Cerebellar nuclear complex (tissue), 1 donor: ENCODE results near the gene DNAL1.

Experiments
- DNase-seq, 2 experiments: peaks; one replicate each; lab custom pipeline; 2025; lab: John Stamatoyannopoulos, UW

The DNAL1 gene

DNA sequence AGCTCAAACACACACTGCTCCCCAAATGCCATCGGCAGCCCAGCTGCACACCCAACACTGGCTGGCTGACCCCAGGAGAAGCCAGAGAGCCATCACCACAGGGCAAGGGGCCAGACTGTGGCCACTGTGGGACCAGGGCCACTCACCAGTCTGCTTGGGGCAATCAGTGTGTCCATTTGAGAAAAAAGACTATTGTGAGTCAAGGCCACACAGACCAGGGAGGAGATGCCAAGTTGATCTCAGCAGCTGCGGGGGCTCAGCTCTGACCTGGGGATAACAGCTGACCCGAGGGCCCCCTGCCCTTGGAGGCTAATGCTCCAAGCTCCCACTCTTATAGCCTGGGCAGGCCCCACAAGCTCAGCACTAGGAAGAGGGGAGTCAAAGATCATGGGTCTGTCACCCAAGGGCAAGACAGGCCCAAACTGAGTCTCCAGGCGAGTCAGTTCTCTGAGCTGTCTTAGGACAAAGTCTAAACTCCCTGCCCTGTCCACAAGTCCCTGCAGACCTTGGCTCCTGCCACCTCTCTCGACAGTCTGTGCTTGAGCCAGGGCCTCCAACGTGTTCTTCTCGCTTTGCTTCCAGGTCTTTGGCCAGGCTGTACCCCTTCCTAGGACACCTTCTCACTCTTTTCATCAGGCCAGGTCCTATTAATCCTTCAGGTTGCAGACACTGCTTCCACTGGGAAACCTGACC lies 99.5 kb downstream of the DNAL1 start:
- no peak for DNase-seq

DNA sequence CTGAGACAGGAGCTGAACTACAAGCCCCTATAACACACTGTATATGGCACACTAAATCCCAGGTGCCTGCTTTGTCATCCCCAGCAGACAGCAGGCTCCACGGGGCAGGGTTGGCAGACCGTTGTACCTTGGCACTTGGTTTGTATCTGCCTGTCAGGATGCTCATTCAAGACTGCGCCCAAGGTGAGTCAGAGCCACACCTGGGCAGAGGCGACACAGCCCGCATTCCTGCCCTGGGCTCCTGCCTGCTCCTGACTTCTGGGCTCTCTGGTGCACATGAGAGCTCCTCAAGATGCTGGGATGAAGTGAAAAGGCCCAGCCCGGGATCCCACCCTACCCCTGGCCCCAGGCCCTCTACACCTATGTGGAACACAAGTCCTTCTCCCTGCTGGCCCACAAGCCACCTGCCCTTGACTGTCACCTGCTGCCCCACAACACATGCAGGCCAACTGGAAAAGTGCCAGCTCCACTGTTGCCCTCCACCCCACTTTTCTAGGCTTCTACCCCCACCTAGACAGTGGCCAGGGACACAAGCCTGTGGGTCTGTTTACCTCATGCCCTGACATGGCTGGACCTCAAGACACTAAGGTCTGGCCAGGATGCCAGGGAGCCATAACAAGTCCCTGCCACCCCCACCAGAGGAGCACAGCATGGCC lies 100.2 kb downstream of the DNAL1 start:
- no peak for DNase-seq

DNA sequence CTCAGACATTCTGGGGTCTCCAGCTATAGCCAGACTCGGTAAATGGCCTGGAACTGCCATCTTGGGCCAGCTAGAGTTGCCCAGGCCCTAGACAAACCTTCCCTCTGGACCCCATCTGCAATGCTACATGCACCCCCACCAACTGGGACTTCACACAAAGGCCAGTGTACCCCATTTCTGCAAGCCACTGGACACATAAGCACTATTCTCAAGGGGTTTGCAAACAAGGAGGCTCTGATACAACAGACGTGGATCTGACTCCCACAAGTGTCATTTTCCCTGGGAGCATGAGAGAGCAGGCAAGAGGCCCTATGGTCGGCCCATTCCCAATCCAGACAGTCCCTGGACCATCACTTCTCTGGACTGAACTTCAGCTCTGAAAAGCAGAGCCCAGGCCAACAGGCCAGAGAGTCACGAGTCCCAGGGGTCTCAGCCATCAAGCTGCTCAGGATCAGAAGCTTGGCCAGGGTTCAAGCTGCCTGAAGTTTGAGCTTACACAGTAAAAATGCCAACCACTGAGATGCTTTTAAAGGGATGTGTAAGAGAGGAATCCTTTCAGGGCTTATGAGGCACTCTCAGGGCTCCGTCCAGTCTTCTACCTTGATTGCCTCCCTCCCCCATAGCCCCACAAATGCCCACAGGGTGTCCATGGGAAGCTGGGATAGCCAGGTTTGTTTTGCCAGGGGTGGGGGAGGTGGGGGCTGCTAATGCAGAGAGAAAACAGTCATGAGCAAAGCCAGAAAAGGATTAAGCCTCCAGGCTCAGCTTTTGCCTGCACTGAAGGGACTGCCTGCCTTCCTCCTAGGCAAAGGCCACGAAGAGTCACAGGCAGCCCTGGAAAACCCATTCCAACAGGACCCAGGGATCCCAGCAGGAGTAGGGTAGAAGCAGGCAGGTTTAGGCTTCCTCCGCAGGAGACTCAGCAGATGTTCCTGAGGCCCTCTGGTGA lies 101.1 kb downstream of the DNAL1 start:
- DNase-seq: no peak

DNA sequence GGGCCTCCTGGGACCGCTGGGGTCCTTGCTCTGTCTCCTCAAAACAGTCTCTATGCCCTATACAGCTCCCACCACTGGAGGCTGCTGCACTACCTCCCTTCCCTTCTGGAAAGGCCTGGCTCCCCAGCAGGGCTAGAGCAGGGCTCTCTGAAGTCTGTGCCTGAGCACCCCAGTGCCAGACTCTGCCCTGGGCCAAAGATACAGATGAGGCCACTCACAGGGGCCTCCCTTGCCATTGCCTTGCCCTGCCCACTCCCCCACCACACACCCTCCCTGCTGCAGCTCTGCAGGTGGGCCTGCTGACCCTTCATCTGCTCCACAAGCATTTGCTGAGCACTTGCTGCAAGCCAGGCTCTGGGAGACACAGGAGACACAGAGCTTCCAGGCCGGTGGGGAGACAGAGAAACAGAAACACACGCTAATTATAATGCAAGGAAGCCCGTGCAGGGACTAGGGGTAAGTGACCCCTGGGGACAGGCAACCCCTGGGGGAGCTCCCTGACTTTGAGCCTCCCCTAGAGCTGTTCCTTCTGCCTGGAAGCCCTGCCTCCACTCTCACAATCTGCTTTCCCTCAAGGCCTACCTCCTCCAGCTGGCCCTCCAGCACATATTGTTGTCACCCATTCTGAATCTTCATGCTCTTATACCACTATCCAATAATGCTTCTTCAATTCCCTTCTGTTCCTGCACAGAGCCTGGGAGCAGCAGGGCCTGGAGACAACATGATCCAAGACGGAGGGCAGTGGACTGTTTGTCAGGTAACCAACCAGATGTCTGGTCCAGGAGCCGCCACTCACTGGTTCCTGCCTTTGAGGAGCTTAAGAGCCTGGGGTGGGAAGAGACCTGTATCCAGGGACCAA lies 102.0 kb downstream of the DNAL1 start:
- DNase-seq: no peak

DNA sequence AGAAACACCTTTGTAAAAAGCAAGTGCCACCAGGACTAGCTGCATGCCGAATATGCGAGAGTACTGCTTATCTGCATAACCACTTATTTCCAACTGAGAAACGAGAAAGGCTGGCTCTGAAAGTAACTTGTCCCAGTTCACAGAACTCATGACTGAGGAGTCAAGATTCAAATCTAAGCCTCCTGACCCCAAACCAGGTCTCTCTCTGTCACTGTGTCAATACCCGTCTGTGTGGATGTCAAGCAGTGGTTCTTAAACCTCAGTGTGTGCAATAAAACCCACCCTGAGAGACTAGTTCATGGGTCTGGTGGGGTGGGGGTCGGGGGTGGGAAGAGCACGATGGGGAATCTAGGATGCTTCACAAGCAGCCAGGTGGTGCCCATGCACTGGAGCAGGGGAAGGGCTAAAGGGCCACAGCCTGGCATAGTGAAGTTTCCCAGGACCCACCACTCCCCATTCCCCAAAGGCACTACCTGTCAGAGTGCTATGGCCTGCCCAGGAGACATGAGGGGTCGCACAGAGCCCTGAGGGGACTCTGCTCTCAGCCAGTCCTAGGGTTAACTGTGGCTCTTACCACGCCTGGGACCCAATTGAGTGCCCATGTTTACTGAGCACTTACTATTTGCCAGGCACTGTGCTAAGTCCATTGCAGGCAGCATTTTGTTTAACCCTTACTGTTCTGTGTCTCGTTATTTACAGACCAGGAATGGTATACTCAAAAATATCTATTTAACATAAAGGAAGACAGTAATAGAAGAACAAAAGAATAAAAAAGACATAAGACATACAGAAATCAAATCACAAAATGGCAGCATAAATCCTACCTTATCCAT lies 102.8 kb downstream of the DNAL1 start:
- no peak for DNase-seq

DNA sequence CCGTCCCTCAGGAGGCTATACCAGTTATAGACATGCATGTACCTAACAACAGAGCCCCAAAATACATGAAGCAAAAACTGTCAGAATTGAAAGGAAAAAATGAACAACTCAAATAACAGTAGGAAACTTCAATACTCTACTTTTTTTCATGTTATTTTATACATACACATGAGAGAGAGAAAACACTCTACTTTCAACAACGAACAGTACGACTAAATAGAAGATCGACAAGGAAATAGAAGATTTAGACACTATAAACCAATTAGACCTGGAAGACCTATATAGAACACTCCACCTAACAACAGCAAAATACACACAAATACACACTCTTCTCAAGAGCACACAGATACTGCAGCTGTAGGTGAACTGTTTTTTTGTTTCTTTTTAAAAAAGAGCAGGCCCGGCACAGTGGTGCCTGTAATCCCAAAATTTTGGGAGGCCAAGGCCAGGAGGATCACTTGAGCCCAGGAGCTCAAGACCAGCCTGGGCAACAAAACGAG lies 104.1 kb downstream of the DNAL1 start:
- DNase-seq: no peak

DNA sequence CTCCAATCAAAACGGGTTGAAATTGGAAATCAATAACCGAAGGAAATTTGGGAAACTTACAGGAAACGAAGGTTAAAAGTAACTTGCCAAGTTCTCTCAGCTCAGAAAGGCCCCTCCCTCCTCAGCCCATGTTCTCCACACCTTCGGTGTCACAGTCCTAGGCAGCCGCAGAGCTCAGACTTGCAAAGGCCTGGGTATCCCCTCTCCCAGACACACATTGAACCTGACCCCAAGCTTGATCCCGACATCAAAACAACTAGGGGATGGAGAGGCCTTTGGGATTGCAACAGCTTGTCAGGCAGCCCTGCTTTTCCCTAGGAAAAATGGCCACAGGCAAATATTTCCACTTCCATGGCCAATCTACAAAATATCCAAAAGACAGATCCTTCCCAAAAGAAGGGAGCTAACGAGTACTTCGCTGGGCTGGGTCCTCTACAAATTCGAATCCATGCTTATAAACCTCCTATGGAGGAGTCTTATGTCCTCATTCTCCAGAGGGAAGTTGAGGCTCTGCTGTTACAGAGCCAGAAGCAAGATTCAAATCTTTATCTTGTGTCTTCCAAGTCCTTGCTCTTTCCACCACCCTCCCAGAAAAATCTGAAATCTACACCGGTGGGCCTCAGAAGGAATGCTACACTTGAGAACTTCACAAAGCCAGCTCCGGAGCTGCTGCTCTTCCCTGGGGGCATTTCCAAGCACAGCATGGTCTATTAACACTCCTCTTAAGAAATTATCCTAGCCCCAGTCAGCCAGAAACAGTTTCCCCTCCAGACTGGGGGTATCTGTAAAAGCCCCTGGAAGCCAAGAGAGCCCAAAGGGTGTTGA lies 105.1 kb downstream of the DNAL1 start:
- no peak for DNase-seq

DNA sequence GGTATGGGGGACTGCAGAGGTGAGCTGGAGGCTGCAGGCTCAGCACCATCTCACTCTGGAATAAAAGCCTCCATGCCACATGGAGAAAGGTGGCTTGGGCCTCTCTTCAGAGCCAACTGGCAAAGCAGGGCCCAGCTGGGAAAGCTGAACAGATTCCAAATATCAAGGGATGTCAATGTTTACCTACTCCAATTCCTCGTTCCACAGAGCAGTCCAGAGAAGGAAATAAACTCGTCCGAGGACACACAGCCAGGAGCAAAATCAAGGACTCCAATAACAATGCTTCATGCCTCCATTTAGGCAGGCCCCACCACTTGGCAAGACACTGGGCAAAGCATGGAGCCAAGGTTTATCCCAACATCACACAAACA lies 105.7 kb downstream of the DNAL1 start:
- peak in 1 of 2 experiments; percentile 24 for DNase-seq

DNA sequence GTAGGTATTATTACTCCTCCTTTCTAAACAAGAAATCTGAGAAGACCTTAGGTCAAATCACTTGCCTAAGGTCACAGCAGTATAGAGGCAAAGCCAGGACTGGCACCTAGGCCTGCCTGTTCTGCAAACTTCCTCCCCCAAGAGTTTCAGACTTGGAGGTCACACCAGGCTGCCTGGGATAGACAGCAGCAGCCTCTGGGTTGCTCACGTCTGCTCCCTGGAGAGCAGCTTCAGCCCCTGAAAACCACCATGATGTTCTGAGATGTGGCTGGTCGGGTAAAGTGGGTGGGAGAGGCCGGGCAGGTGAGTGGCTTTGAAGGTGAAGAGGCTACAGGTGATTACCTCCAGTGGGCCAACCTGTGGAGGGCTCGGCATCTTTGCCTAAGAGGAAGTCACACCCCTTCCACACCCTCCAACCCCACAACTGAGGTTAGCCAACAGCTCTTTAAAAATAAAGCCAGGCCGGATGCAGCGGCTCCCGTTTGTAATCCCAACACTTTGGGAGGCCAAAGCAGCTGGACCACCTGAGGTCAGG lies 106.4 kb downstream of the DNAL1 start:
- DNase-seq: no peak

DNA sequence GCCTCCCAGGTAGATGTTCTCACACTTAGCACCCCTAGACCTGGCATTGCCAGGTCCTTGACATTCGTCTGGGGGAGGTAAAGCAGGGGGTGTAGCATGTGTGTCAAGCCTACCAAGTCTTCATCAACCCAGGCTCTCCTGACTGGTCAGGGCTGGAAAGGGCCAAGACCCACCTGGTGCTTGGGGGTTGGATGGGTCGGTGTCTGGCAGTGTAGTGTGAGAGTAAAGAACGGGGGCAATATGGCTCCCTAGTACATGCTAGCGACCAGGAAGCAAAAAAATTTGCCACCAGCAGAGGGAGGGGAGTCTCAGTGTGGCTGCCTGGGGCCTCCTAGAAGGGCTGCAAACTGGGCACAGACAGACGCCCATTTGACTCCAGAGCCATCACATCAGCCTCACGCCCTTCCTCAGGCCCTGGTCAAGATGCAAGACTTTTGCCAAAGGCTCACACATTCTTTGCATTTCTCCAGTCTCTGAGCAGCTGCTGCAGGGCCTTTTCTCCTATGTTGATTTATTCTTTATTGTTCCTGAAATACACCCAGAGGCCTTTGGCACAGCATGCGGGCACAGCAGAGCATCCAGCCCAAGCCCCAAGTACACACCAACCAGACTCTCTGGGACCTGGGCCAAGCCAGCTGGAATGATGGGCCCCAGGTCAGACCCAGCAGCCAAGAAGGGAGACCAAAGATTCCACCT lies 107.7 kb downstream of the DNAL1 start:
- no peak for DNase-seq
